Nephron (organoid): ENCODE results near the gene DUOXA2.

Experiments
- H3K27ac Mint-ChIP-seq, 3 experiments: 2 replicates each; pipeline ENCODE4 v1.8.0; 2020; ENCODE audit warnings: mixed read lengths in 3 of 3, mild to moderate bottlenecking in 2 of 3, moderate library complexity in 1 of 3
- H3K27me3 Mint-ChIP-seq: 2 replicates; pipeline ENCODE4 v1.8.0; 2021; ENCODE audit warnings: low read depth, mild to moderate bottlenecking, moderate library complexity, mixed read lengths
- H3K36me3 Mint-ChIP-seq: 2 replicates; pipeline ENCODE4 v1.8.0; 2020; ENCODE audit warnings: low read depth, mixed read lengths
- H3K4me1 Mint-ChIP-seq: 2 replicates; pipeline ENCODE4 v1.8.0; 2020; ENCODE audit warnings: mixed read lengths
- H3K4me3 Mint-ChIP-seq, 3 experiments: 2 replicates each; pipeline ENCODE4 v1.8.0; 2020; ENCODE audit warnings: mild to moderate bottlenecking in 3 of 3, mixed read lengths in 3 of 3, moderate library complexity in 2 of 3
- H3K9me3 Mint-ChIP-seq: 2 replicates; pipeline ENCODE4 v1.8.0; 2020; ENCODE audit warnings: mixed read lengths
- TF ChIP-seq, protein P1 (sequence below), 3 experiments: fragments of 200-600 bp; sonication (generic); IDR thresholded peaks; one replicate each; pipeline ENCODE4 v1.5.0; 2021; ENCODE audit warnings: antibody characterized with exemption in 3 of 3; ENCODE audit not compliant: unreplicated experiment in 3 of 3

Gene DUOXA2

DNA sequence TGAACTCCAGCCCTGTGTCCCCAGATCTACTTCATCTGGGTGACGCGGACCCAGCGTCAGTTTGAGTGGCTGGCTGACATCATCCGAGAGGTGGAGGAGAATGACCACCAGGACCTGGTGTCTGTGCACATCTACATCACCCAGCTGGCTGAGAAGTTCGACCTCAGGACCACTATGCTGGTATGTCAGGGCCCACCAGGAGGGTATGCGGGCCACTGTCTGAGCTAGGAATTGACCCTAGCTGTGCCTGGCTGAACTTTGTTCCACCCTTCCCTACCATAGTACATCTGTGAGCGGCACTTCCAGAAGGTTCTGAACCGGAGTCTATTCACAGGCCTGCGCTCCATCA is 49.4 kb downstream of the DUOXA2 start:
- Mint-ChIP-seq H3K9me3 (no peaks in the 10 kb centered on the region), H3K27me3 (no peaks in the 10 kb centered on the region), H3K36me3 (no peaks in the 10 kb centered on the region), H3K27ac (peak overlapping the region; percentile 27 to 95 (median 64)), H3K4me1 (peaks cover 10% of the 10 kb centered on the region), H3K4me3 (peak overlapping the region in 1 of 3 experiments; percentile 22)
- TF ChIP-seq, protein P1, sequence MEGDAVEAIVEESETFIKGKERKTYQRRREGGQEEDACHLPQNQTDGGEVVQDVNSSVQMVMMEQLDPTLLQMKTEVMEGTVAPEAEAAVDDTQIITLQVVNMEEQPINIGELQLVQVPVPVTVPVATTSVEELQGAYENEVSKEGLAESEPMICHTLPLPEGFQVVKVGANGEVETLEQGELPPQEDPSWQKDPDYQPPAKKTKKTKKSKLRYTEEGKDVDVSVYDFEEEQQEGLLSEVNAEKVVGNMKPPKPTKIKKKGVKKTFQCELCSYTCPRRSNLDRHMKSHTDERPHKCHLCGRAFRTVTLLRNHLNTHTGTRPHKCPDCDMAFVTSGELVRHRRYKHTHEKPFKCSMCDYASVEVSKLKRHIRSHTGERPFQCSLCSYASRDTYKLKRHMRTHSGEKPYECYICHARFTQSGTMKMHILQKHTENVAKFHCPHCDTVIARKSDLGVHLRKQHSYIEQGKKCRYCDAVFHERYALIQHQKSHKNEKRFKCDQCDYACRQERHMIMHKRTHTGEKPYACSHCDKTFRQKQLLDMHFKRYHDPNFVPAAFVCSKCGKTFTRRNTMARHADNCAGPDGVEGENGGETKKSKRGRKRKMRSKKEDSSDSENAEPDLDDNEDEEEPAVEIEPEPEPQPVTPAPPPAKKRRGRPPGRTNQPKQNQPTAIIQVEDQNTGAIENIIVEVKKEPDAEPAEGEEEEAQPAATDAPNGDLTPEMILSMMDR (IDR thresholded peaks at IDR 0.05; ENCODE audit: unreplicated experiment in 3 of 3) = no peak

DNA sequence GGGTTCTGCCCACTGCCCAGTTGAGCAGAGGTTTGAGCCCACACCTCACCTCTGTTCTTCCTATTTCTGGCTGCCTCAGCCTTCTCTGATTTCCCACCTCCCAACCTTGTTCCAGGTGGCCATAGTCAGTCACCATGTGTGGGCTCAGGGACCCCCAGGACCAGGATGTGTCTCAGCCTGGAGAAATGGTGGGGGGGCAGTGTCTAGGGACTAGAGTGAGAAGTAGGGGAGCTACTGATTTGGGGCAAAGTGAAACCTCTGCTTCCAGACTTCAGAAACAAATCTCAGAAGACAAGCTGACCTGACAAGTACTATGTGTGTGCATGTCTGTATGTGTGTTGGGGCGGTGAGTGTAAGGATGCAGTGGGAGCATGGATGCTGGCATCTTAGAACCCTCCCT is 50.8 kb downstream of the DUOXA2 start:
- Mint-ChIP-seq H3K4me3 (peak overlapping the region; percentile 59 to 79 (median 77)), H3K27ac (peak overlapping the region; percentile 88 to 96 (median 95)), H3K4me1 (peaks cover 10% of the 10 kb centered on the region), H3K9me3 (no peaks in the 10 kb centered on the region), H3K36me3 (no peaks in the 10 kb centered on the region), H3K27me3 (no peaks in the 10 kb centered on the region)
- TF ChIP-seq, protein P1 (IDR thresholded peaks at IDR 0.05; ENCODE audit: unreplicated experiment in 3 of 3) = no peak

DNA sequence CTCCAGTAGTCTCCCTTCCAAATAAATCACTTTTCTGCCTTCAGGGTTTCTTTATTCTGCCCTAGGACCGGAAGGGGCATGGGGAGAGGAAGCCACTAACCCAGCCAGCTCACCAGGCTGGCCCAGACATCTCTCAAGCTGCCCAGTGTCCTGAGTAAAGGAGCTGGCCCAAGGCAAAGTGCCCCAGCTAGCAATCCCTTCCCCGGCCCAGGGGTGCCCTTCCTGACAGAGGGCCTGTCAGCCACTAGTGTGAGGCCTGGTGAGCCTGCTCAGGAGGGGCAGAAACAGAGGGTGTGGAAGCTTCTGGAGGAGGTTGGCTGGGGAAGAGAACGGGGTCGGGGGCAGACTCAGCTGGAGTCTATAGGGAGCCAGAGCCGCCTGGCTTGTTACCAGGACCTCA is 51.4 kb downstream of the DUOXA2 start:
- Mint-ChIP-seq H3K4me1 (peaks cover 10% of the 10 kb centered on the region), H3K9me3 (no peaks in the 10 kb centered on the region), H3K36me3 (peaks cover 3% of the 10 kb centered on the region), H3K27ac (peak overlapping the region; percentile 88 to 96 (median 95)), H3K4me3 (peak overlapping the region; percentile 59 to 79 (median 77)), H3K27me3 (no peaks in the 10 kb centered on the region)
- TF ChIP-seq, protein P1 (IDR thresholded peaks at IDR 0.05; ENCODE audit: unreplicated experiment in 3 of 3) = no peak

DNA sequence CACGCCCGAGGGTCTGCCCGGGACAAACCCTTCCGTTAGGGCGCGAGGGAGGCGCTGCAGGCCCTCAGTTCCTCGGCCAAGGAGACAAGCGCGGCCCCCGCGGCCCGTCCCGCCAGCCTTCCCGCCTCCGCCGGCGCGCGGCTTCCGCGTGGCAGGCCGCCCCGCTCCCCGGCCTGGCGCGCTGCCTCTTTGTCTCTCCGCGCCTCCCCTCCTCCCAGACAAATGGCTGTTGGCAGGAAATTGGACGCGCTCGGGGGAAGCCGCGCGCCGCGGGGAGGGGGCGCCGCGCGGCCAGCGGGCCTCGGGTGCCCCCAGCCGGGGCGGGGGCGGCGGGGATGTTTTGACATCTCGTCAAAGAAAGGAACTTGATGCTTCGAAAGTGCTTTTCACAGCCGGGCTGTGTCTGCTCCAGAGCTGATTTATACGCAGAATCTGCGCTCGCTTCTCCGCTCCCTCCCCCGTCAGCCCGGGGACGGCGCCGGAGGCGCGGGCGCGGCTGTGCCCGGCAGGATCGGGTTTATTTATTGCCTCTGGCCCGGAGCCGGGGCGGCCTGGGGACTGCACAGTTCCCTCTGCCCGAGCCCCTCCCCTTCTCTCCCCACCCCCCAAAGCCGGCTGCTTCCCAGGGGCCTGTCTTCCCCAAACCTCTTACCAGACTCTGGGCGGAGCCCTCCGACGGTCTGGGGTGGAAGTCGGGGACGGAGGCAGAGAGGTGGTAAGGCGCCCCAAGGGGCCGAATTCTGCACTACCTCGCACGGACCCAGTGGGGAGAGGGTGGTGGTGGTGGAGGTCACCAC is 52.9 kb downstream of the DUOXA2 start:
- H3K36me3 Mint-ChIP-seq = peaks cover 8% of the 10 kb centered on the region
- H3K9me3 Mint-ChIP-seq = no peaks in the 10 kb centered on the region
- no peaks in the 10 kb centered on the region for H3K27me3 Mint-ChIP-seq
- peaks cover 10% of the 10 kb centered on the region for H3K4me1 Mint-ChIP-seq
- TF ChIP-seq, protein P1 (IDR thresholded peaks at IDR 0.05; ENCODE audit: unreplicated experiment in 3 of 3) = peak; percentile 49 to 58 (median 57)
- H3K27ac Mint-ChIP-seq = peak overlapping the region; percentile 82 to 92 (median 91)
- H3K4me3 Mint-ChIP-seq = peak overlapping the region; percentile 61 to 74 (median 73)

DNA sequence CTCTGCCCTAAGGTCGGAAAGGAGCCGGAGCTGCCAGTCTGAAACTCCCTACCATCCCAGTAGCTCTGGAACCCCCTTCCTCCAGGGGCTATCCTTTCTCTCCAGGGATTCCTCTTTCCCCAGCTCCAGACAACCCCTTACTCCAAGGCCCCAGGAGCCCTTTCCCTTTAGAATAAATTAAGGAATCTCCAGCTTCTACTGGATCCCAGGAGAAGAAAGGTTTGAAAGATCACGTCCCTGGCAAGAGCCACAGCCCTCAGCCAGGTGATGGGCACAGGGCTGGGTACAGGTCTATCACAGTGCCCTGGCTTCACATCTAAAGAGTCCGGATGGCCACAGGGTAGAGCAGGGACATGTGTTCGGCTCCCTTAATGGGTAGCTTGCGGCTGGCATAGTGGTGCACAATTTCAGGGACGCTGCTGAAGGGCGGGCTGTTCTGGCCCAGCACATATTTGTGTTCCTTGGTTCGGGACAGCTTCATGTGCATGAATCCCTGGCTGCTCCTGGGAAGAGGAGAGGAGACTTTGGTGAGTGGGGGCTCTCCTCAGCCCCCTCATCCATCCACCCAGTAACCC is 53.6 kb downstream of the DUOXA2 start:
- TF ChIP-seq, protein P1 (IDR thresholded peaks at IDR 0.05; ENCODE audit: unreplicated experiment in 3 of 3) = no peak
- peaks cover 8% of the 10 kb centered on the region for H3K36me3 Mint-ChIP-seq
- H3K27me3 Mint-ChIP-seq = no peaks in the 10 kb centered on the region
- H3K9me3 Mint-ChIP-seq = no peaks in the 10 kb centered on the region
- H3K4me3 Mint-ChIP-seq = peak overlapping the region; percentile 61 to 74 (median 73)
- peaks cover 10% of the 10 kb centered on the region for H3K4me1 Mint-ChIP-seq
- peak overlapping the region; percentile 82 to 92 (median 91) for H3K27ac Mint-ChIP-seq
